HG02840 (cell line): ENCODE results near the gene RNF213.
"Not testable (repeated sequence)": the region's sequence is repeated elsewhere in the genome, so short reads cannot be mapped to it uniquely, and the experiment has no call there.

Source experiments
- ATAC-seq: cut with Tn5 transposase; IDR thresholded peaks from one replicate; pipeline ENCODE4 v1.9.1; 2021; ENCODE audit warnings: mild to moderate bottlenecking, moderate library complexity, moderate number of reproducible peaks; ENCODE audit not compliant: unreplicated experiment, low FRiP score

RNF213 gene

DNA sequence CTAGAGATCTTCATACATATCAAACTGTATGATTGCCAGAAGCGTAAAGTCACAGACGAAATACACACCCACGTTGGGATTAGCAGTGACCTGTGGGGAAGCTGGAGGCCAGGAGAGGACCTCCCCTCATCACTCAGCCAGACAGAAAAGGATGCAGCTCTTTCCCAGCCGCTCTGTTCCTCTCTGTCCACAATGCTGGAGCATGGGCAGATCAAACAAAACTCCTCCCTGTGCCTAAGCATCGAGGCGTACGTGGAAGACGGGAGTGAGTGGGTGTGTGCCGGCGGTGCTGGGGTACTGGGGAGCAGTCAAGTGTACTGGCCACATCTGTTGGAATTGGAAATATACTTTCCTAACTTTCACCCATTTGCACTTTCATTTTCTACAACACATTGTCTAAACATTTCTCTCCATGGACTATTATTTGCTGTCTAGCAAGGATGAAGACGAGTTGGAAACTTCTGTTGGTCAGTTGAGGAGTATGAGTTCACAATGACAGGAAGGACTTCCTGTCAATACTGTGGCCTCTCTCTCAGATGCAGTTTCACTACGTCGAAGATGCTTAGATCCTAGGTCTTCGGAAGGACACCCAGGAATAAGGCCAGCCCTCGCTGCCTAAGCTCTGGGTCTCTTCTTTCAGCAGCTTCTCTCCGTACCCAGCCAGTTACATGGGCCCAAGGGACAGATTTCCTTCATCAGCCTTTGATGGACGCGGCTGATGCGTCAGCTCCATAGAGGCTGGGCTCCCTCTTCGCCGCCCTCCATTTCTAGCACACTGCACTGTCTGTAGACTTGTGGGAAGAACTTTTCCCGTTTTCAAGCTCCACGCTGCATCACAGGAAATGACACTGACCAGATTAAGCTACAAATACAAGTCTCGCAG is 123.7 kb downstream of the RNF213 start:
- ATAC-seq: no peak

DNA sequence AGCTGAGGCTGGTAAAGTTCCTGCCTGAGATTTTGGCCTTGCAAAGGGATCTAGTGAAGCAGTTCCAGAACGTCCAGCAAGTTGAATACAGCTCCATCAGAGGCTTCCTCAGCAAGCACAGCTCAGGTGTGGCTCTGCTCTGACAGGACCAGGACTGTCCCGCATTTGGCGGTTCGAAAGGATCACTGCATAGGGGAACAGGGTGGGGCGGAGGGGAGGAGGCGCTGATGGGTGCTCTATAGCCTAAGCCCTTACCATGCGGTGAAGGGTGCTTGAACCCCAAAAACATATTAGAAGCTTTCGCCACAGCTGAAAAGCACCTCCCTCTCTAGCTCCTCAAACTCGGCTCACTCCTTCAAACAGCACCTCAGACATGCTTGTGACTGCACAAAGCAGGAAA is 124.4 kb downstream of the RNF213 start:
- no peak for ATAC-seq

DNA sequence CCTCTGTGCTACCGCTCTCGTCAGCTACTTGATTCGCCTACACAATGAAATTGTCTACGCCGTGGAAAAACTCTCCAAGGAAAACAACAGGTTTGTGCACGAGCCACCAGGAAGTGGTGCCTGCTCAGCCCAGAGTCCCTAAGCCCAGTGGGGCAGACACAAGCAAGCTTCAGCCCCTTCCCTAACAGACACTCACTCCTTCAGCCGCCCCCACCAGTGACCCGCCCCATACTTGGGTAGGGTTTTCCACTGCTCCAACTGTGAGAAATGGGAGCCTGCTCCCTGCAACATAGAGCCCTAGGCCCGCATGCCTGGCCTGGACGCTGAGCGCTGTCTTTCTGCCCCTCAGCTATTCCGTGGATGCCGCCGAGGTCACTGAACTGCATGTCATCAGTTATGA is 125.7 kb downstream of the RNF213 start:
- no peak for ATAC-seq

DNA sequence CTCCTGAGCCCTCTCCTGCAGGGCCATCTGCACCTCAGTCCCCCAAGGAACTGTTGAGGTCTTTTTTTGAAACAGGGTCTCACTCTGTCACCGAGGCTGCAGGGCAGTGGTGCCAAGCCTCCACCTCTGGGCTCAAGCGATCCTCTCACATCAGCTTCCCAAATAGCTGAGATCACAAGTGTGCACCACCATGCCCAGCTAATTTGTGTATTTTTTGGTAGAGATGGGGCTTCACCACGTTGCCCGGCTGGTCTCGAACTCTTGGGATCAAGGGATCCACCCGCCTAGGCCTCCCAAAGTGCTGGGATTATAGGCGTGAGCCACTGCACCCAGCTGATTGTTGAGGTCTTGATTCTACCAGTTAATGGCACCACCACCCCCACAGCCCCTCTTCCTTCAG is 126.4 kb downstream of the RNF213 start:
- no peak for ATAC-seq

DNA sequence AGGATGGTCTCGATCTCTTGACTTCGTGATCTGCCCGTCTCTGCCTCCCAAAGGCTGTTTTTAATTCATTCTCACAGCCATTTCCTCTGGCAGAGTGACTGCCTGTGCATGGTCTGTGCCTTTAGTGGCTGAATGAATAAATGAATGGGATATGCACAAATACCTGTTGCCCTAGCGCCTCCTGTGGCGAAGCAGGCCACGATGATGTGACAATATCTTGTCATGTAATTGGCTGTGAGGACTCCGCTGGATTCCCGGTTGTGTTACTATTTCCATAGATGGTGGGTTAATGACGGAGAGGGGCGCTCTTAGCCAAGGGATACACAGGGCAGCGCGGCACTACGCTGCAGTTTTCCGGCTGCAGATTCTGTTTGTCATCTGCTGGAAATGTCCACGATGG is 127.5 kb downstream of the RNF213 start:
- no peak for ATAC-seq

DNA sequence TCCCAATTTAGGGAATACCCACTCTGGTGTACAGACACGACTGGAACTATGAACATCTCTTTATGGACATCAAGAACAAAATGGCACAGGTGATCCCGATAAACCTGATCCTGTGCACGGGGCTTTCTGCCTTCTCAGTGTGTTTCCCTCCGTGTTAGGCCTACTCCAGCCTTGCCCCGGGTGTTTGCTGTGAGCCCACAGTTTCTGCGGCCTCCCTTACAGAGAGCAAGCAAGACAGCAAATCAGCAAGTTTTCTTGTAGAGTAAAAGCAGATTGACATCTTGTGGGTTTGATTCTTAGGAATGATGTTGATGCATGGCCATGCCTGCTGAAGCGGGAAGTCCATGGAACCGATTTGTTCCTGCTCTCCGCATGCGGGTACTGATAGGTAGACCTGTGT is 127.9 kb downstream of the RNF213 start:
- ATAC-seq: no peak

DNA sequence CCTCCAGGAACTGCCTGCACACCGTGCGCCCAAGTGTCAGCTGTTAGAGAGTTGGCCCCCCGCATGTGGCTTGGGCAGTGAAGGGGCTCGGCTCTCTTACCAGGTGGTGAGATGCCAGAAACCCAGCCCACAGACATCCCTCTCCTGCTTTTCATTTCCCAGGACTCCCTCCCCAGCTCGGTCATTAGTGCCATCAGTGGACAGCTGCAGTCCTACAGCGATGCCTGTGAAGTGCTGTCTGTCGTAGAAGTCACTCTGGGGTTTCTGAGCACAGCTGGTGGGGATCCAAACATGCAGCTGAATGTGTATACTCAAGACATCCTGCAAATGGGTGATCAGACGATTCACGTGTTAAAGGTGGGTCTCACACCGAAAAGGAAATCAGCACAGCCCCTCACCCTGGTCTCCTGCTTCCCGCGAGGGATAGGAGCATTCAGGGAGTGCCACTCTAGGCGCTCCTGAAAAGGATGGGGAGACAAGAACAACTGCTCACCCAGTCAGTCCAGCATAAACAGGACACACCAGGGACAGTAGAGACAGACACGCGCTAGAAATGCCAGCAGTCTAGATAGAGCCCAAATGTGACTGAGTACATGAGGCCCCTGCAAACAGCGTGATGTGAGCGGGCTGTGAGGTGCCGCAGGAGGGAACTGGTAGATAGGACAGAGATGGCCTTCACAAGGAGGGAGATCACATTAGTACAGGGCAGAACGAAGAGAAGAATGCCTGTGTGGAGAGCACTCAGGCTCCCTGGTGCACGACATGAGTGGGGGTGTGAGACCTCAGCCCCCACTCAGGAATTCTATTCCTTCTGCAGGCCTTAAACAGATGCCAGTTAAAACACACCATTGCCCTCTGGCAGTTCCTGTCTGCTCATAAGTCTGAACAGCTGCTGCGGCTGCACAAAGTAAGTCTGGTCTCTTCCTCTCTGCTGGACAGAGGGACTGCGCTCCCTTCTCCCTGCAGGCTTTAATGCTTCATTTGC is 128.7 kb downstream of the RNF213 start:
- no peak for ATAC-seq

DNA sequence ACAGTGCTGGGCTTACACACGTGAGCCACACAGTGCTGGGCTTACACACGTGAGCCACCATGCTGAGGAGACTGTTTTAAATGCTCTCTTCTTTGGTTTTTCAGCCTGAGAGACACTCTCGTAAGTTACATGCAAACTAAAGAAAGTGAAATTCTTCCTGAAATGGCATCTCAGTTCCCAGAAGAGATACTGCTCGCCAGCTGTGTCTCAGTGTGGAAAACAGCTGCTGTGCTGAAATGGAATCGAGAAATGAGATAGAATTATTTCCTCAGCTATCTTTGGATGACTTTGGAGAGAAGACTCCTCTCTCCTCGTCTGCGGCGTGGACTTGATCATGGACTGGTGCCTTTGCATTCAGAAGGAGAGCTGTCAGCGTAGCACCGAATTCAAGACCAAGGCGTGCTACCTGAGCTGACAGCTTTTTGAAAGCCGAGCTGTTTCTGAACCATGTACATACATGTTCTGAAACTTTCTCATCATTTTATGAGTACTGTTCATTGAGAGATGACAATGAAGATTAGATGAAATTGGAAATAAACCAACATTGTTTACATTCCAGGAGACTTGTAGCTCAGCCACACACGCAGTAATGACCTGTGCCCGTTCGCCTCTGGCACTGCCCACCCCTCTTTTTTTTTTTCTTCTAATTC is 132.7 kb downstream of the RNF213 start:
- ATAC-seq: no peak

DNA sequence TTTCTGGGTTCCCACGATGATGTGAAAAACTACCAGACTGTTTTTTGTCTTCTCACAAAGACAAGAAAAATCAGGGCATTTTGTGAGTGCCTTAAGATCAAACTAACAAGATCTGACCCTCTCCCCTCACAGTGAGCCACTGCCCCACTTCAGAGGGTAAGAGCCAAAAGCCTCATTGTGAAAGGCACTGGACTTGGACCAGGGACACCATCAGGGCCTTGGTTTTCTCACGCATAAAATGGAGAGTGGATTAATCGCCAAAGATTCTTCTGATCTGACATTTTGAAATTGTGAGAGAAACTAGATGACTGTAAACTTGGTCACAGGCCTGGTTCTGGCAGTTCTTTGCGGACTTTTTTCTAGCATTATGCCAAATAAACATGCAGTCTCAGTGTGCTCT is 133.3 kb downstream of the RNF213 start:
- no peak for ATAC-seq

DNA sequence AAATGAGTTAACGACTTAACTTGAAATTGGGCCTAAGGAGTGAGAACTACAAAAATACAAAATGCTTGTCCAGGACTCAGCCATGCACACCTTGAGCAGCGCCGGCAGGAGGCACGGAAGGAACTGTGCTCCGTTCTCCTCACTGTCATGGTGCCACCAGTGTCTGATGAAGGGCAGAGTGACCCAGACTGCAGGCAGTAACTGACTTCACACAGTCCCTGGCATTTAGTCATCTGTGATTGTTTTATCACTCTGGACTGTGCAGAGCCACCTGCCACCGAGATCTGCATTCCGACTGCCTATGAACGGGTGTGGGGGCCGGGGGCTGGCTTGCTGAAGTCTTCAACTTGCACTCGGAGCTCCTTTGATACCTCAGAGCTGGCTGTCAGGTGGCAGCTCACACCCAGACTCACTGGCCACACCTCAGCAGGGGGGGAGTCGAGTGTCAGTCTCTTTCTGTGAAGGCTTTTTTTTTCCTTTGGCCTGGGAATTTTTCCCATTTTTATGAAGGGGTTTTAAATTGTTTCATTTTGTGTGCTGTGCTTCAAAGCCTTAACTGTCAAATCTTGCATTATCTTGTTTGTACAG is 134.1 kb downstream of the RNF213 start:
- no peak for ATAC-seq

DNA sequence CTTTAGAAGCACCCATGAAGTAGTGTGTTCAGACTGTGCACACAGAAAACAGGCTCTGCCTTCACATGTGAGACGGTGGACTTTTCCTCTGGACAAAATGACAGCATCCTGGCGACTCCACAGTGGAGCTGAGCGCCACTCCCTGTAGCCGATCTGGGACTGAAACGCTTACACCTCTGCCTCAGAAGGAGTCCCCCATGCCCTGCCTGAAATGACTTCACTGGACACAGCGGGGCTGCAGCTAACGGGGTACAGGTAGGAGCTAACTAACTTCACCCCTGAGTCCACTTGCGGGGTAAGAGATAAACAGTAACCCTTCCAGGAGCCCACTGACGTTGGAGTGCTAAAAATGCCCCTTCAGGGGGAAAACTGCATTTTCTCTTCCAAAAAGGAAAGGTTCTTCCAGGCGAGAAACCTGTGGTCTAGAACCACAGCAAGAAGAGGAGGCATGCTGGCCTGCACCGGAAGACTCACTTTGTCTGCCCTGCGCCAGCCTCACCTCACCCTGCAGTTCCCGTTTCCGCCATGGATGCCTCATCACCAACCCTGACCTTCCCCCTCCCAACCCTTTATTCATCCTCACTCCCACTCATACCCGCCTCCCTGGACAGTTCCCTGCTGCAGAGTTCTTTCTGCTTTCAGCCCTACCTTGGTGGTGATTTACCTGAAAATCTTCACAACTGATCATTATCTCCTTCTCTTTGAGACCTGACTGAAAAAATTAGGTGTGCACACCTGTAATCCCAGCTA is 134.9 kb downstream of the RNF213 start:
- no peak for ATAC-seq

DNA sequence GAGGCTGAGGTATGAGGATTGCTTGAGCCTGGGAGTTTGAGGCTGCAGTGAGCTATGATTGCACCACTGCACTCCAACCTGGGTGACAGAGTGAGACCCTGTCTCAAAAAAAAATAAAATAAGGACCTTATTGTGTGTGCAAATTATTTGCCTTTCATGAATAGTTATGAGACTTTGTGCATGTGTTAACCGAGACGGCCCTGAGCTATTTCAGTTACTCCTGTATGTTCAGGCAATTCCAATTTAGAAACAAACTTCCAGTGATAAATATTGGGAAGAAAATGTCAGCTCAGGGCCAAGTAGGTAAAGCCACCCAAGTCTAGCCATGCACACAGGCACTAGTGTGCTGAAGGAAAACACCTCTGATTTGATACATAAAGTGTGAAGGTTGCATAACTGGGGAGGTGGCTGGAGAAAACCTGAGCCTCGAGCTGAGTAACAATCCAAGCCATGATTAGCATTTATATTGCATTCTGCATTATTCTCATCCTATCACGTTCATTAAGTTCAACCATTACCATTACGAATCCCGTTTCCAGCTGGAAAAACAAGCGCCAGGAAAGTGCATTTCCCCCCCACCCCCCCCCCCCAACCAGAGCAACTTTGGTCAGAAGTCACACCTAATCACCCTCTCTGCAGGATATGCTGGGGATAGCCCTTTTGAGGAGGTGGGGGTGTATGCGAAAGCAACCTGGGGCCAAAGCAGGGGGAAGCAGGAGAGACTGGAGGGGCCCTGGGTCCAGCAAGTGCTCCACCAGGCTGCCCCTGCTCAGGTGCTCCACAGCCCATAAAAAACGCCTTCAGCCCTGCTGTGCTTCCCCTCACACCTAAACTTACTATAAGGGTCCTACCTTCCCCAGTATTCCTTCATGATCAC is 135.7 kb downstream of the RNF213 start:
- no peak for ATAC-seq

DNA sequence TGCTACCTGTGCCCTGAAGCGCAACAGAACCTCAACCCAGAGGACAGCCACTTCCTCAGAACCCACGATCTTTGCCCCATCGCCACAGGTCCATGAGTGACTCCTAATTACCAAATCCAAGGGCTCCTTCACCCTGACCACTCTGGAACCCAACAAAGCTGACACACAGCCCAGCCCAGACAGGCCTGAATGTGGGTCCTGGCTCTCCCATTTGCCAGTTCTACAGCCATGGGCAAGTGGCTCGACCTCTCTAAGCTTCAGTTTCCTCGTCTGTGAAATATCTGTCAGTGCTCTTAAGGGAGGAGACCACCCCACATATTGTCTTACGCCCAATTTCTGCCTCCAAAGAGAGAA is 136.4 kb downstream of the RNF213 start:
- no peak for ATAC-seq

DNA sequence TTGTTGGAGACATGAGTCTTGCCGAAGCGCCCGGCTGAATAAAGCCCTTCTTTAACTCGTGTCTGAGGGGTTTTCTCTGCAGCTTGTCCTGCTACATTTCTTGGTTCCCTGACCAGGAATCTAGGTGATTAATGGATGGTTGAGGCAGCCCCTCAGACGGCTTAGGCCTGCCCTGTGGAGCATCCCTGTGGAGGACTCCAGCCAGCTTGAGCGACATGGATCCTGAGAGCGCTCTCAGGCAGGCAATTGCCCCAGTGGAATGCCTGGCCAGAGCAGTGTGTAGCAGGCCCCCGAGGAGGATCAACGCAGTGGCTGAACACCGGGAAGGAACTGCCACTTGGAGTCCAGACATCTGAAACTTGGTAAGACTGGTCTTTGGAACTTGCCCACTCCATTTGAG is 137.0 kb downstream of the RNF213 start:
- no peak for ATAC-seq

DNA sequence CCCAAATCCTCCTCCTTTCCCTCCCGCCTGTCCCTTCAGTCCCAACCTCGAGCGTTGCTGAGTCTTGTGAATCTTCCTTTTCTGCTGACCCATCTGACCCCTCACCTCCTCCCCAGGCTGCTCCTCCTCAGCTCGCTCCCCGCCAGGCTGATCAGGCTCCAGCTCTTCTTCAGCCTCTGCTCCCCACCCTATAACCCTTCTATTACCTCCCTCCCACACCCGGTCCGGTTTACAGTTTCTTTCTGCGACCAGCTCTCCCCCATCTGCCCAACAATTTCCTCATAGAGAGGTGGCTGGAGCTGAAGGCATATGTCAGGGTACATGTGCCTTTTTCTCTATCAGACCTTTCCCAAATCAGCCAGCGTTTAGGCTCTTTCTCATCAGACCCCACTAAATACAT is 140.4 kb downstream of the RNF213 start:
- ATAC-seq: not testable (repeated sequence)

DNA sequence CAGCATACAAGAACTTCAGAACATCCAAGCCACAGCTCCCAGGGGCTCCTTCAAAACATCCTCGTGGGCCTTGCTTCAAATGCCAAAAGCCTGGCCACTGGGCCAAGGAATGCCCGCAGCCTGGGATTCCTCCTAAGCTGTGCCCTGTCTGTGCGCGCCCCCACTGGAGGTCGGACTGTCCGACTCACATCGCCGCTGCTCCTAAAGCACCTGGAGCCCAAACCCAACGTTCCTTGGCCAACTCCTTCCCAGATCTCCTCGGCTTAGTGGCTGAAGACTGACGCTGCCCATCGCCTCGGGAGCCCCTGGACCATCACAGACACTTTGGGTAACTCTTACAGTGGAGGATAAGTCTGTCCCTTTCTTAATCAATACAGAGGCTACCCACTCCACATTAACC is 141.4 kb downstream of the RNF213 start:
- ATAC-seq: not testable (repeated sequence)

DNA sequence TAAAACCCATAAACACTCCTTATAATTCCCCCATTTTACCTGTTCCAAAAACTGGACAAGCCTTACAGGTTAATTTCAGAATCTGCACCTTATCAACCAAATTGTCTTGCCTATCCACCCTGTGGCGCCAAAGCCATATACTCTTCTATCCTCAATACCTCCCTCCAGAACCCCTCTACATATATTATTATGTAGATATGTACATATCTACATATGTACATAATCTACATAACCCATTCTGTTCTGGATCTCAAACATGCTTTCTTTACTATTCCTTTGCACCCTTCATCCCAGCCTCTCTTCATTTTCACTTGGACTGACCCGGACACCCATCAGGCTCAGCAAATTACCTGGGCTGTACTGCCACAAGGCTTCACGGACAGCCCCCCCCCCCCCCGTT is 142.3 kb downstream of the RNF213 start:
- no peak for ATAC-seq

DNA sequence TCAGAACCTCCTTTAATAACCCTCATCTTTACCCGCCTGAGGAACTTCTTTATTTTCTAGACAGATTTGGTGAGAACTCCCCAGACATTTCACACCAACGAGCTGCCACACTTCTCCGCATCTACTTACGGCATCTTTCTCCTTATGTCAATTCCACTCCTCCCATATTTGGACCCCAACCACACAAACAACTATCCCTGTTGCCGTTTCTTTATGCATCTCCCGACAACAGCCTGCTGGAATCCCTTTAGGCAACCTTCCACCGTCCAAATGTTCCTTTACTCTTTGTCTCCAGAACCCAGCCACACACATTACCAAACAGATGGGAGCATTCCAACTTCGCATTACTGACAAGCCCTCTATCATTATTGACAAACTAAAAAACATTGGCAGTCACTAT is 145.5 kb downstream of the RNF213 start:
- ATAC-seq: no peak

DNA sequence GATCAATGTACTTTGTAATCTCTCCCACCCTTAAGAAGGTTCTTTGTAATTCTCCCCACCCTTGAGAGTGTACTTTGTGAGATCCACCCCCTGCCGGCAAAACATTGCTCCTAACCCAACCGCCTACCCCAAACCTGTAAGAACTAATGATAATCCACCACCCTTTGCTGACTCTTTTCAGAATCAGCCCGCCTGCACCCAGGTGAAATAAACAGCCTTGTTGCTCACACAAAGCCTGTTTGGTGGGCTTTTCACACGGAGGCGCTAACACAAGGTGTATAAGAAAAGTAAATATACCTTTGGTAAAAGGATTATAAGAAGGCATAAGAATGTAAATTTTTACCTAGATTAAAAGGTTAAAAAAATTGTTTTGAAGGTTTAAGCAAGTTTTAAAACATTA is 147.3 kb downstream of the RNF213 start:
- ATAC-seq: not testable (repeated sequence)
